Caco-2 (cell line): Measurements from ENCODE around the gene ASPA. TPM values are rescaled to one million over a fixed set of nuclear protein-coding genes. Genes with fewer than 3 reads are reported as not detected.

Experiments
- BruUV-seq: library from RNA; stranded (reverse); fragments of 400-500 nt; replicated peaks from 2 replicates; lab custom pipeline; 2021; lab: Mats Ljungman, UMichigan
- CTCF ChIA-PET: fragments of 300-600 bp; sonication (Branson Sonifier 250); formaldehyde crosslinking; loops from one replicate; lab custom pipeline; 2022; ENCODE audit warnings: antibody characterized with exemption; lab: Charles Lee
- POLR2A ChIA-PET: fragments of 300-600 bp; sonication (Branson Sonifier 250); formaldehyde crosslinking; loops from one replicate; lab custom pipeline; 2022; ENCODE audit warnings: antibody characterized with exemption; lab: Charles Lee
- DNase-seq, 2 experiments: peaks; one replicate each; pipeline versions ENCODE4 v3.0.0 to v3.0.0-alpha.2; 2020 to 2022
- H3K27me3 ChIP-seq: replicated peaks from 2 replicates; pipeline ENCODE4 v1.6.0; 2011; ENCODE audit warnings: low read length; ENCODE audit not compliant: control insufficient read depth, insufficient read depth
- H3K36me3 ChIP-seq: 2 replicates; pipeline ENCODE4 v1.5.1; 2011; ENCODE audit warnings: low read length; ENCODE audit not compliant: control insufficient read depth, insufficient read depth
- H3K4me1 ChIP-seq: fragments of 250-450 bp; sonication (Bioruptor Pico); 2 replicates; pipeline ENCODE4 v1.5.1; 2020; ENCODE audit warnings: mild to moderate bottlenecking
- H3K4me3 ChIP-seq: 2 replicates; pipeline ENCODE4 v1.5.1; 2011; ENCODE audit warnings: low read depth, mild to moderate bottlenecking, control low read depth, low read length
- H3K9me3 ChIP-seq: fragments of 250-450 bp; sonication (Bioruptor Pico); 2 replicates; pipeline ENCODE4 v1.5.1; 2020; ENCODE audit warnings: mild to moderate bottlenecking, moderate library complexity
- H3K27ac Mint-ChIP-seq: one replicate; pipeline ENCODE4 v1.8.0; 2022; ENCODE audit warnings: mixed read lengths; ENCODE audit not compliant: unreplicated experiment
- H3K27me3 Mint-ChIP-seq: one replicate; pipeline ENCODE4 v1.8.0; 2022; ENCODE audit warnings: mixed read lengths; ENCODE audit not compliant: insufficient read depth, unreplicated experiment
- H3K36me3 Mint-ChIP-seq: one replicate; pipeline ENCODE4 v1.8.0; 2022; ENCODE audit warnings: mild to moderate bottlenecking, mixed read lengths; ENCODE audit not compliant: insufficient read depth, unreplicated experiment
- H3K4me1 Mint-ChIP-seq: one replicate; pipeline ENCODE4 v1.8.0; 2022; ENCODE audit warnings: low read depth, mixed read lengths; ENCODE audit not compliant: unreplicated experiment
- H3K4me3 Mint-ChIP-seq: one replicate; pipeline ENCODE4 v1.8.0; 2022; ENCODE audit warnings: mild to moderate bottlenecking, moderate library complexity, mixed read lengths; ENCODE audit not compliant: unreplicated experiment
- H3K9me3 Mint-ChIP-seq: one replicate; pipeline ENCODE4 v1.8.0; 2022; ENCODE audit warnings: mixed read lengths; ENCODE audit not compliant: unreplicated experiment
- CTCF ChIP-seq, 2 experiments: fragments of 200-600 bp in 1 of 2; IDR thresholded peaks; 1 replicate in 1 of 2; 2 replicates in 1 of 2; pipeline versions ENCODE4 v1.5.1 to v1.8.0; 2011 to 2022; ENCODE audit warnings: antibody characterized with exemption in 1 of 2, control low read depth in 1 of 2, inconsistent platforms in 1 of 2, low read depth in 1 of 2, low read length in 1 of 2, mild to moderate bottlenecking in 1 of 2, moderate library complexity in 1 of 2; ENCODE audit not compliant: insufficient read depth in 1 of 2, severe bottlenecking in 1 of 2, unreplicated experiment in 1 of 2
- intact Hi-C: fragments of 100-400 bp; cut with micrococcal nuclease; formaldehyde crosslinking; loops from one replicate; pipeline ENCODE4 v1.10.0; 2022; ENCODE audit not compliant: unreplicated experiment
- total RNA-seq: library from RNA; stranded (reverse); gene quantifications from 2 replicates; pipeline ENCODE4 v1.2.3, GENCODE V29; 2022

ASPA gene
- total RNA-seq, 1 experiment from 2014 or later: 0.27 TPM

GRCh38 chr17:3527468-3527867 is 51.7 kb downstream of the ASPA start:
- Histone ChIP-seq H3K4me1 (peaks cover 36% of the 10 kb centered on the region), H3K4me3 (no peak overlapping the region), H3K27me3 (no peaks in the 10 kb centered on the region), H3K9me3 (no peaks in the 10 kb centered on the region), H3K36me3 (no peaks in the 10 kb centered on the region)
- Mint-ChIP-seq H3K9me3 (peaks cover 10% of the 10 kb centered on the region), H3K27ac (peak overlapping the region; percentile 97), H3K36me3 (peaks cover 17% of the 10 kb centered on the region), H3K4me3 (no peak overlapping the region), H3K4me1 (peaks cover 22% of the 10 kb centered on the region), H3K27me3 (no peaks in the 10 kb centered on the region)
- CTCF ChIA-PET: no interaction called here
- intact Hi-C loops: no loop called here
- no peak for TF ChIP-seq CTCF (IDR thresholded peaks at IDR 0.05; ENCODE audit: insufficient read depth in 1 of 2, low read depth in 1 of 2, low read length in 1 of 2, severe bottlenecking in 1 of 2, unreplicated experiment in 1 of 2)
- POLR2A ChIA-PET: no interaction called here
- DNase-seq: no peak
- BruUV-seq: TSS peak; percentile 13

- DNase-seq: no peak
- Mint-ChIP-seq H3K9me3 (peaks cover 10% of the 10 kb centered on the region), H3K4me3 (no peak overlapping the region), H3K27ac (peak overlapping the region; percentile 97), H3K36me3 (peaks cover 17% of the 10 kb centered on the region), H3K4me1 (peaks cover 22% of the 10 kb centered on the region), H3K27me3 (no peaks in the 10 kb centered on the region)
- POLR2A ChIA-PET: no interaction called here
- Histone ChIP-seq H3K36me3 (no peaks in the 10 kb centered on the region), H3K27me3 (no peaks in the 10 kb centered on the region), H3K4me3 (no peak overlapping the region), H3K9me3 (no peaks in the 10 kb centered on the region), H3K4me1 (peaks cover 36% of the 10 kb centered on the region)
- no TSS peak for BruUV-seq
- CTCF ChIA-PET: no interaction called here
- no peak for TF ChIP-seq CTCF (IDR thresholded peaks at IDR 0.05; ENCODE audit: insufficient read depth in 1 of 2, low read depth in 1 of 2, low read length in 1 of 2, severe bottlenecking in 1 of 2, unreplicated experiment in 1 of 2)
- intact Hi-C loops: no loop called here
These were observed 52.1 kb downstream of the ASPA start for GRCh38 chr17:3527896-3528295.

GRCh38 chr17:3528403-3528851 is 52.6 kb downstream of the ASPA start:
- Histone ChIP-seq H3K4me3 (no peak overlapping the region), H3K4me1 (peaks cover 36% of the 10 kb centered on the region), H3K9me3 (no peaks in the 10 kb centered on the region), H3K27me3 (no peaks in the 10 kb centered on the region), H3K36me3 (no peaks in the 10 kb centered on the region)
- Mint-ChIP-seq H3K36me3 (peaks cover 20% of the 10 kb centered on the region), H3K27ac (peak overlapping the region; percentile 97), H3K4me1 (peaks cover 22% of the 10 kb centered on the region), H3K27me3 (no peaks in the 10 kb centered on the region), H3K4me3 (no peak overlapping the region), H3K9me3 (peaks cover 10% of the 10 kb centered on the region)
- POLR2A ChIA-PET: no interaction called here
- BruUV-seq: no TSS peak
- TF ChIP-seq CTCF (IDR thresholded peaks at IDR 0.05; ENCODE audit: insufficient read depth in 1 of 2, low read depth in 1 of 2, low read length in 1 of 2, severe bottlenecking in 1 of 2, unreplicated experiment in 1 of 2): no peak
- CTCF ChIA-PET: no interaction called here
- no peak for DNase-seq
- intact Hi-C loops: no loop called here
